OCI-LY7 (cell line): ENCODE data around the gene PYCARD. TPM values are rescaled to one million over a fixed set of nuclear protein-coding genes. Genes with fewer than 3 reads are reported as not detected.

Experiments used
- BruUV-seq: library from RNA; stranded (reverse); fragments of 400-500 nt; replicated peaks from 2 replicates; lab custom pipeline; 2021; lab: Mats Ljungman, UMichigan
- CTCF ChIA-PET: fragments of 300-600 bp; sonication (Branson Sonifier 250); formaldehyde crosslinking; loops from one replicate; lab custom pipeline; 2022; ENCODE audit warnings: antibody characterized with exemption; ENCODE audit not compliant: unreplicated experiment; lab: Charles Lee
- POLR2A ChIA-PET: fragments of 300-600 bp; sonication (Branson Sonifier 250); formaldehyde crosslinking; loops from one replicate; lab custom pipeline; 2022; ENCODE audit warnings: antibody characterized with exemption; lab: Charles Lee
- DNase-seq: peaks from one replicate; pipeline ENCODE4 v3.0.0-alpha.2; 2015; ENCODE audit warnings: low spot score
- H2AFZ ChIP-seq: fragments of 200-600 bp; sonication (generic), shearing (Covaris generic); 2 replicates; pipeline ENCODE4 v1.6.1; 2014; ENCODE audit warnings: mild to moderate bottlenecking, antibody characterized with exemption, low read length, moderate library complexity
- H3K27ac ChIP-seq: fragments of 200-600 bp; sonication (generic); 2 replicates; pipeline ENCODE4 v1.5.1; 2014; ENCODE audit warnings: mixed run types, low read depth, mild to moderate bottlenecking, moderate library complexity, low read length, inconsistent platforms; ENCODE audit not compliant: poor library complexity, severe bottlenecking
- H3K36me3 ChIP-seq: fragments of 200-600 bp; sonication (generic); 2 replicates; pipeline ENCODE4 v1.6.1; 2014; ENCODE audit warnings: mild to moderate bottlenecking, antibody characterized with exemption, low read length, moderate library complexity, mixed read lengths; ENCODE audit not compliant: insufficient read depth
- H3K4me1 ChIP-seq: fragments of 200-600 bp; sonication (generic); 2 replicates; pipeline ENCODE4 v1.5.1; 2014; ENCODE audit warnings: mild to moderate bottlenecking, low read length; ENCODE audit not compliant: insufficient read depth, poor library complexity, severe bottlenecking
- H3K4me2 ChIP-seq: fragments of 200-600 bp; sonication (generic); 2 replicates; pipeline ENCODE4 v1.6.1; 2014; ENCODE audit warnings: mild to moderate bottlenecking, low read length
- H3K4me3 ChIP-seq: fragments of 200-600 bp; sonication (generic); 2 replicates; pipeline ENCODE4 v1.5.1; 2014; ENCODE audit warnings: mild to moderate bottlenecking, low read depth, low read length; ENCODE audit not compliant: poor library complexity, severe bottlenecking
- H3K79me2 ChIP-seq: fragments of 200-600 bp; sonication (generic); 2 replicates; pipeline ENCODE4 v1.6.1; 2016; ENCODE audit warnings: low read depth, mild to moderate bottlenecking, low read length, moderate library complexity, mixed read lengths; ENCODE audit not compliant: insufficient read depth
- H3K9me2 ChIP-seq: fragments of 200-600 bp; sonication (generic); 2 replicates; pipeline ENCODE4 v1.6.1; 2016; ENCODE audit warnings: mild to moderate bottlenecking, low read length, mixed read lengths; ENCODE audit not compliant: insufficient read depth
- H3K9me3 ChIP-seq: fragments of 200-600 bp; sonication (generic); 2 replicates; pipeline ENCODE4 v1.6.1; 2014; ENCODE audit warnings: mild to moderate bottlenecking, mixed run types, low read length, mixed read lengths
- H4K20me1 ChIP-seq: fragments of 200-600 bp; sonication (generic); 2 replicates; pipeline ENCODE4 v1.6.1; 2014; ENCODE audit warnings: mild to moderate bottlenecking, antibody characterized with exemption, low read length, moderate library complexity, mixed read lengths; ENCODE audit not compliant: insufficient read depth
- EZH2phosphoT487 ChIP-seq: fragments of 200-600 bp; sonication (generic); IDR thresholded peaks from 2 replicates; pipeline ENCODE4 v1.6.1; 2018; ENCODE audit warnings: low read depth, borderline replicate concordance, mild to moderate bottlenecking, mixed run types, antibody characterized with exemption, low read length, moderate library complexity, mixed read lengths
- intact Hi-C: fragments of 100-400 bp; cut with micrococcal nuclease; formaldehyde crosslinking; loops from one replicate; pipeline ENCODE4 v1.10.0; 2022; ENCODE audit not compliant: unreplicated experiment
- total RNA-seq, 2 experiments: library from RNA; depleted of rRNA in 1 of 2; stranded (reverse); fragments of >200 nt in 1 of 2; shearing (Covaris generic) in 1 of 2; gene quantifications; 2 replicates each; pipeline ENCODE4 v1.2.3, GENCODE V29; 2014 to 2022
- TF ChIP-seq, protein P1 (sequence below): fragments of 200-600 bp; sonication (generic); conservative IDR thresholded peaks from 2 replicates; pipeline ENCODE4 v1.5.1; 2014; ENCODE audit warnings: mild to moderate bottlenecking, antibody characterized with exemption, low read length, moderate library complexity, mixed read lengths

Gene PYCARD
- total RNA-seq, 2 experiments from 2014 or later = 5.5 to 14.8 TPM

DNA sequence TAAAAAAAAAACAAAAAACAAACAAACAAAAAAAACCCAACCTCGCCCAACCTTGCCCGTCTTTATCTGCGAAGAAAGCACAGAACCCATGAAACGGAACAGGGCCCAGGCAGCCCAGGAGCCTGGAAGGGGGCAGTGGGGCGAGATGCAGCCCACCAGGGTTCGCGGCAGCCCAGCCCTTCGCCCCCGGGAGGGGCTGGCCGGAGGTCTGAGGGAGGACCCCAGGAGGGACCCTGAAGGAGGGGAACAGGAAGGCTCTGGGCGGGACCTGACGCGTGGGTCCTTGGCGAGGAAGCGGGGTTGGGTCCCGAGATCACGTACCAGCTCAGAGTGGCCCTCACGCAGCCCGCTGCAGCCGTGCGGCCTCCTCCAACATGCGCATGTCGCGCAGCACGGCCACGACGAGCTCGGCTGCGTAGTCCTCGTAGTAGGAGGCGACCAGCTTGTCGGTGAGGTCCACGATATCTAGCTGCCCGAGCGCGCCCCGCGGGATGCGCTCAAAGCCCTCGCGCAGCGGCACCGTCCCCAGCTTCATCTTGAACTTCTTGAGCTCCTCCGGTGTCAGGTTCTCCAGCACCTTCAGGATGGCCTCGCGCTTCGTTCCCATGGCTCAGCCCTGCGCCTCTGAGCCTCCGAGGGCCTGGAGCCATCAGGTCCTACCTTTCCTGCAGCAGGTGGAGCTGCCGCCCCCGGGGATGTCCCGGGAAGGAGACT is 14.0 kb upstream of the PYCARD start, which contains the start of gene PYDC1:
Gene PYDC1, minus strand, starts transcription at position 714 of the 714 bp plus-strand sequence. Its CDS starts 107 bp downstream, at position 607.
- no peaks in the 10 kb centered on the region for H3K79me2 ChIP-seq
- peaks cover 9% of the 10 kb centered on the region for H3K4me1 ChIP-seq
- no peak within 1 kb of the TSS for H2AFZ ChIP-seq
- no peak within 1 kb of the TSS for H3K4me3 ChIP-seq
- no peak for TF ChIP-seq EZH2phosphoT487
- TF ChIP-seq, protein P1, sequence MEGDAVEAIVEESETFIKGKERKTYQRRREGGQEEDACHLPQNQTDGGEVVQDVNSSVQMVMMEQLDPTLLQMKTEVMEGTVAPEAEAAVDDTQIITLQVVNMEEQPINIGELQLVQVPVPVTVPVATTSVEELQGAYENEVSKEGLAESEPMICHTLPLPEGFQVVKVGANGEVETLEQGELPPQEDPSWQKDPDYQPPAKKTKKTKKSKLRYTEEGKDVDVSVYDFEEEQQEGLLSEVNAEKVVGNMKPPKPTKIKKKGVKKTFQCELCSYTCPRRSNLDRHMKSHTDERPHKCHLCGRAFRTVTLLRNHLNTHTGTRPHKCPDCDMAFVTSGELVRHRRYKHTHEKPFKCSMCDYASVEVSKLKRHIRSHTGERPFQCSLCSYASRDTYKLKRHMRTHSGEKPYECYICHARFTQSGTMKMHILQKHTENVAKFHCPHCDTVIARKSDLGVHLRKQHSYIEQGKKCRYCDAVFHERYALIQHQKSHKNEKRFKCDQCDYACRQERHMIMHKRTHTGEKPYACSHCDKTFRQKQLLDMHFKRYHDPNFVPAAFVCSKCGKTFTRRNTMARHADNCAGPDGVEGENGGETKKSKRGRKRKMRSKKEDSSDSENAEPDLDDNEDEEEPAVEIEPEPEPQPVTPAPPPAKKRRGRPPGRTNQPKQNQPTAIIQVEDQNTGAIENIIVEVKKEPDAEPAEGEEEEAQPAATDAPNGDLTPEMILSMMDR = no peak
- ChIA-PET CTCF (no interaction called here), POLR2A (interaction anchor here (0.5 to 0.9 kb wide), 4 partner anchors 8 to 148 kb away, joined by 3 to 4 read pairs (median 3); no protein-coding TSS in a partner anchor)
- no peak within 1 kb of the TSS for H3K27ac ChIP-seq
- no TSS peak for BruUV-seq
- H3K9me2 ChIP-seq = no peaks in the 10 kb centered on the region
- H3K36me3 ChIP-seq = no peaks in the 10 kb centered on the region
- no peaks in the 10 kb centered on the region for H3K9me3 ChIP-seq
- no peaks in the 10 kb centered on the region for H4K20me1 ChIP-seq
- intact Hi-C loops = no loop called here
- no peak for DNase-seq
- H3K4me2 ChIP-seq = no peak within 1 kb of the TSS

DNA sequence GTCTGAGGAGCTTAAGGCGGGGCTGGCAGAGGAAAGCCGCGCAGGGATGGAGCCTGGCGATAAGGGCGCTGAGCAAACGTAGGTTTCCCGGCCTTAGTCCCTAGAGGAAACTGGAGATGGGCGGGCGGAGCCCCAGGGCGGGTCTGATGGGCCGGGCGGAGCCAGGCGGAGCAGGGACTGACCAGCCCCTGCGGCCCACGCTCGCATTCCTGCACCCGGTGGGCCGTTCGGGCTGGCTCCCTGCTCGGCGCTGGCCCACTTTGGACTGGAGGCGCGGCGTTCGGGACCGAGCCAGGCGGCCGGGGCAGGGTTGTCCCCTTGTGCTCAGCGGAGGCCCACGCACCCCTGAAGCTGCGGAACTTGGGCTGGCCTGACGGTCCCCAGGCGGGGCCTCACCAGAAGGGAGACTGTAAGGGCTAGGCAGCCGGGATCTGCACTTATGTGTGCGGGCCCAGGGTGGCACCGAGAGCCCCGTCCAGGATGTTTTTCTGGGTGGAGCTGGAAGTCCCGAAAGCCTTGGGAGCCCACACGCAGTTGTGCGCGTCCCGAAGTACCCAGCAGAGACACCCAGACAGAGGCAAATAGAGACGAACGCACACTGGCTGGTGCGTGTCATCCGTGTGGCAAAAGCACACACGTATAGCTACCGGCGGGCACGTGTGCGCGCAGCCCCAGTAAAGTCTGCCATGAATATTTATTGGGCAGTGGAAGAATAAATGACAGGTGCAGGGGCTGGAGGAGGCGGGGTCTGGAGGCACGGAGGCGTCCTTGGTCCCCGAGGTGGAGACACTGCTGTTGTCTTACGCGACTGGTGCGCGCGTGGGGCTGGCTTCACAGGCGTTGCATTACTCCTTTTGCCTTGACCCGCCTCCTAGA is 13.0 kb upstream of the PYCARD start:
- no peak overlapping the region for H3K27ac ChIP-seq
- no peaks in the 10 kb centered on the region for H3K79me2 ChIP-seq
- H2AFZ ChIP-seq = no peak overlapping the region
- H3K9me2 ChIP-seq = no peaks in the 10 kb centered on the region
- POLR2A ChIA-PET = no interaction called here
- intact Hi-C loops = no loop called here
- CTCF ChIA-PET = no interaction called here
- H3K36me3 ChIP-seq = no peaks in the 10 kb centered on the region
- no peak for DNase-seq
- H4K20me1 ChIP-seq = no peaks in the 10 kb centered on the region
- H3K9me3 ChIP-seq = no peaks in the 10 kb centered on the region
- no peak overlapping the region for H3K4me3 ChIP-seq
- no peak for TF ChIP-seq EZH2phosphoT487
- TF ChIP-seq, protein P1 = no peak
- no TSS peak for BruUV-seq
- peaks cover 9% of the 10 kb centered on the region for H3K4me1 ChIP-seq
- no peak overlapping the region for H3K4me2 ChIP-seq
